HepG2 (cell line): ENCODE results near the gene HEY2. TPM values are rescaled to one million over a fixed set of nuclear protein-coding genes. Genes with fewer than 3 reads are reported as not detected.

Experiments used
- GABPB1 ChIP-seq: IDR thresholded peaks from 2 replicates; pipeline ENCODE4 v1.6.1; 2016; ENCODE audit warnings: mild to moderate bottlenecking, missing genetic modification reagents, moderate library complexity, missing compliant biosample characterization
- GATA4 ChIP-seq: sonication (generic); IDR thresholded peaks from 2 replicates; pipeline ENCODE4 v1.6.1; 2016; ENCODE audit warnings: antibody characterized with exemption, low read depth, borderline replicate concordance
- IKZF1 ChIP-seq: fragments of 450-650 bp; IDR thresholded peaks from 2 replicates; pipeline ENCODE4 v1.7.1; 2016
- ISX ChIP-seq: sonication (generic); formaldehyde crosslinking; conservative IDR thresholded peaks from 2 replicates; pipeline ENCODE4 v1.5.0; 2020; ENCODE audit warnings: missing genetic modification reagents
- KLF9 ChIP-seq: IDR thresholded peaks from 2 replicates; pipeline ENCODE4 v1.6.1; 2016; ENCODE audit warnings: low read depth
- NFYB ChIP-seq: sonication (generic); formaldehyde crosslinking; IDR thresholded peaks from 2 replicates; pipeline ENCODE4 v1.4.0; 2020; ENCODE audit warnings: missing genetic modification reagents
- PRDM10 ChIP-seq: sonication (generic); formaldehyde crosslinking; IDR thresholded peaks from 2 replicates; pipeline ENCODE4 v1.4.0; 2020; ENCODE audit warnings: low read depth, missing genetic modification reagents
- SOX6 ChIP-seq, 2 experiments: fragments of 450-650 bp in 1 of 2; sonication (generic) in 1 of 2; formaldehyde crosslinking in 1 of 2; IDR thresholded peaks; 2 replicates each; pipeline versions ENCODE4 v1.4.0 to v1.6.1; 2017 to 2020; ENCODE audit warnings: antibody characterized with exemption in 1 of 2, mild to moderate bottlenecking in 1 of 2, missing genetic modification reagents in 1 of 2
- TCF7 ChIP-seq: sonication (generic); IDR thresholded peaks from 2 replicates; pipeline ENCODE4 v1.6.1; 2016; ENCODE audit warnings: antibody characterized with exemption, low read depth
- ZMYM3 ChIP-seq: sonication (generic); formaldehyde crosslinking; IDR thresholded peaks from 2 replicates; pipeline ENCODE4 v1.5.1; 2020; ENCODE audit warnings: mild to moderate bottlenecking, missing genetic modification reagents
- ZNF326 ChIP-seq: sonication (generic); formaldehyde crosslinking; IDR thresholded peaks from 2 replicates; pipeline ENCODE4 v1.4.0; 2020; ENCODE audit warnings: missing genetic modification reagents, borderline replicate concordance
- ZNF362 ChIP-seq: sonication (generic); formaldehyde crosslinking; IDR thresholded peaks from 2 replicates; pipeline ENCODE4 v1.4.0; 2020; ENCODE audit warnings: missing genetic modification reagents, mild to moderate bottlenecking, borderline replicate concordance
- ZNF431 ChIP-seq: sonication (generic); formaldehyde crosslinking; IDR thresholded peaks from 2 replicates; pipeline ENCODE4 v1.9.0; 2022; ENCODE audit warnings: missing genetic modification reagents, low read depth, mild to moderate bottlenecking, borderline replicate concordance
- ZNF501 ChIP-seq: sonication (generic); formaldehyde crosslinking; IDR thresholded peaks from 2 replicates; pipeline ENCODE4 v1.5.1; 2020; ENCODE audit warnings: mild to moderate bottlenecking, moderate library complexity, missing genetic modification reagents
- ZNF678 ChIP-seq: sonication (generic); formaldehyde crosslinking; IDR thresholded peaks from 2 replicates; pipeline ENCODE4 v1.4.0; 2020; ENCODE audit warnings: mild to moderate bottlenecking, missing genetic modification reagents
- ZNF704 ChIP-seq: sonication (generic); formaldehyde crosslinking; IDR thresholded peaks from 2 replicates; pipeline ENCODE4 v1.8.1; 2023; ENCODE audit warnings: mild to moderate bottlenecking, inconsistent platforms, moderate library complexity, missing genetic modification reagents, borderline replicate concordance
- ZNF710 ChIP-seq: sonication (generic); formaldehyde crosslinking; IDR thresholded peaks from 2 replicates; pipeline ENCODE4 v1.5.0; 2020; ENCODE audit warnings: mild to moderate bottlenecking, missing genetic modification reagents, borderline replicate concordance
- ZNF775 ChIP-seq: sonication (generic); formaldehyde crosslinking; IDR thresholded peaks from 2 replicates; pipeline ENCODE4 v1.4.0; 2020; ENCODE audit warnings: missing genetic modification reagents, mild to moderate bottlenecking, moderate library complexity, borderline replicate concordance
- ZSCAN22 ChIP-seq: sonication (generic); formaldehyde crosslinking; IDR thresholded peaks from 2 replicates; pipeline ENCODE4 v1.4.0; 2020; ENCODE audit warnings: mild to moderate bottlenecking, missing genetic modification reagents
- polyA plus RNA-seq, 8 experiments: library from polyadenylated mRNA; depleted of rRNA in 3 of 8; stranded (reverse) in 7 of 8; unstranded in 1 of 8; fragments of >200 nt; fragmentation: Illumina TruSeq in 4 of 8; extraction: Trizol in 4 of 8; gene quantifications; 2 replicates each; pipeline versions ENCODE4 v1.2.1 to v1.2.3, GENCODE V29; 2011 to 2016; ENCODE audit warnings: low read depth in 4 of 8, missing spikeins in 1 of 8, mixed read lengths in 1 of 8; ENCODE audit not compliant: insufficient read depth in 1 of 8
- total RNA-seq, 5 experiments: library from RNA; depleted of rRNA; stranded (reverse); fragments of >200 nt; fragmentation: Illumina TruSeq; extraction: Trizol; gene quantifications; 2 replicates each; pipeline ENCODE4 v1.2.3, GENCODE V29; 2016; ENCODE audit warnings: low read depth in 1 of 5

HEY2 gene
- total and polyA plus RNA-seq, 2 of the 13 experiments (the other 11 are each of a cell fraction or from before 2014, with no cell fraction given): 0.04 TPM

GRCh38 chr6:125780540-125781313 is 31.3 kb downstream of the HEY2 start (continued):
- no peak for TF ChIP-seq ZNF431 (CRISPR knock-in tag)
- no peak for TF ChIP-seq ZNF326 (CRISPR knock-in tag)
- peak; percentile 42; the same call in 1 of the 2 replicates for TF ChIP-seq GATA4
- TF ChIP-seq ZNF501: peak; percentile 98
- no peak for TF ChIP-seq IKZF1
- TF ChIP-seq ZNF678: no peak
- TF ChIP-seq SOX6 (IDR thresholded peaks at IDR 0.05): no peak
- peak; percentile 49; the same call in 1 of the 2 replicates for TF ChIP-seq SOX6 (CRISPR knock-in tag; IDR thresholded peaks at IDR 0.05)
- TF ChIP-seq ZMYM3: no peak
- 0 out of 2 replicates have a peak, but pooled peaks have one; percentile 5 for TF ChIP-seq PRDM10 (CRISPR knock-in tag)
- TF ChIP-seq ZNF775 (CRISPR knock-in tag): no peak
- peak; percentile 80 for TF ChIP-seq GABPB1
- no peak for TF ChIP-seq KLF9 (CRISPR knock-in tag)
- TF ChIP-seq NFYB (CRISPR knock-in tag): no peak
- TF ChIP-seq TCF7: 0 out of 2 replicates have a peak, but pooled peaks have one; percentile 13
- TF ChIP-seq ZNF710 (CRISPR knock-in tag): peak; percentile 48; the same call in 1 of the 2 replicates
- TF ChIP-seq ZNF362 (CRISPR knock-in tag): no peak
- TF ChIP-seq ZNF704 (CRISPR knock-in tag): no peak; the same call in 1 of the 2 replicates
- TF ChIP-seq ISX (CRISPR knock-in tag): no peak
- no peak for TF ChIP-seq ZSCAN22
